ENCODE data around the gene NRG3.

- TF ChIP-seq CTCF (IDR thresholded peaks at IDR 0.05) (no peak), POLR2A (IDR thresholded peaks at IDR 0.05) (no peak), EP300 (IDR thresholded peaks at IDR 0.05; ENCODE audit: low read depth) (no peak), POLR2AphosphoS5 (IDR thresholded peaks at IDR 0.05) (no peak)
These were observed 743.0 kb downstream of the NRG3 start for GRCh38 chr10:82618007-82618406.

All from transverse colon (tissue), 4 donors.